NCI-H2081 (cell line): ENCODE measurements around the gene BLCAP.
"Not testable (repeated sequence)": the region's sequence is repeated elsewhere in the genome, so short reads cannot be mapped to it uniquely, and the experiment has no call there.

Experiments used
- DNase-seq, 2 experiments: peaks; one replicate each; lab custom pipeline; 2025; lab: John Stamatoyannopoulos, UW

Gene BLCAP

GRCh38 chr20:37527638-37528445 lies at the start of gene BLCAP:
Gene BLCAP (minus strand): TSS chr20:37527876. CDS start chr20:37519174, 8,702 bp downstream.
- DNase-seq: peak; percentile 87 to 88

GRCh38 chr20:37577436-37577835 lies 49.8 kb upstream of the BLCAP start:
- DNase-seq: not testable (repeated sequence)

GRCh38 chr20:37576911-37577310 lies 49.2 kb upstream of the BLCAP start:
- DNase-seq: no peak

GRCh38 chr20:37575884-37576283 lies 48.2 kb upstream of the BLCAP start:
- no peak for DNase-seq

- DNase-seq: no peak
Observed at GRCh38 chr20:37574199-37574890, 46.7 kb upstream of the BLCAP start.

- no peak for DNase-seq
Observed at GRCh38 chr20:37573626-37574198, 46.0 kb upstream of the BLCAP start.

GRCh38 chr20:37571033-37571432 lies 43.4 kb upstream of the BLCAP start:
- no peak for DNase-seq

GRCh38 chr20:37570419-37570818 lies 42.7 kb upstream of the BLCAP start:
- DNase-seq: no peak

- peak in 1 of 2 experiments; percentile 34 for DNase-seq
Observed at GRCh38 chr20:37567671-37568588, 40.3 kb upstream of the BLCAP start.

- peak in 1 of 2 experiments; percentile 34 for DNase-seq
Observed at GRCh38 chr20:37567331-37567665, 39.6 kb upstream of the BLCAP start.

GRCh38 chr20:37566590-37567330 lies 39.1 kb upstream of the BLCAP start:
- no peak for DNase-seq

GRCh38 chr20:37565134-37565811 lies 37.6 kb upstream of the BLCAP start:
- DNase-seq: no peak

- DNase-seq: peak; percentile 30 to 45
Observed at GRCh38 chr20:37564388-37565133, 36.9 kb upstream of the BLCAP start.

- DNase-seq: no peak
Observed at GRCh38 chr20:37564016-37564387, 36.3 kb upstream of the BLCAP start.

- DNase-seq: no peak
Observed at GRCh38 chr20:37562695-37563480, 35.2 kb upstream of the BLCAP start.

- no peak for DNase-seq
Observed at GRCh38 chr20:37560629-37561028, 33.0 kb upstream of the BLCAP start.

GRCh38 chr20:37559312-37560027 lies 31.8 kb upstream of the BLCAP start:
- no peak for DNase-seq

GRCh38 chr20:37558779-37559178 lies 31.1 kb upstream of the BLCAP start:
- no peak for DNase-seq

- no peak for DNase-seq
Observed at GRCh38 chr20:37558306-37558705, 30.6 kb upstream of the BLCAP start.
